Measurements from ENCODE around the gene HTR7. TPM values are rescaled to one million over a fixed set of nuclear protein-coding genes. Genes with fewer than 3 reads are reported as not detected.

Gene HTR7
- total RNA-seq, 1 experiment from 2014 or later = 0.62 TPM

DNA sequence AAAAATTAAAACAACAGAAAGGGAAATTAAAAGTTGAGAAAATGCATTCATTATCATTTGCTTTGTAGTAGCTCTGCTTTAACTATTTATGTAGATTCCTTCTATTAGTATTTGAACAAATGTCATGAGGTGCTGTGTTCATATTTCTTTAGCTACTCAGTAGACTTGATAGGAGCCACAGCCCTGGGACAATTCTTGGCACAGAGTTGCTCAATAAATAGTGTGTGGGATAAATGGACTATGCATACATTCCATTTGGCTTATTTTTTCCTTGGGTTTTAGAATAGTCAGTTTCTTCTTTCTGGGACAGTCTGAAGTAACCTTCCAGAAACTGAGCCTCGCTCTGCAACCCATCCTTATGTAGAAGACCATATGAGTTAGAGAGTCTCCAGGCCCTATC, 27.3 kb upstream of the HTR7 start:
- H3K9me2 ChIP-seq (replicated peaks; ENCODE audit: low read length) = no peaks in the 10 kb centered on the region
- H3K9ac ChIP-seq (ENCODE audit: low read length) = no peak overlapping the region; the same call in 1 of the 2 replicates
- peaks cover 50% of the 10 kb centered on the region for H3K4me1 ChIP-seq (ENCODE audit: insufficient read depth, low read length)
- peak overlapping the region; percentile 44 for H3K4me2 ChIP-seq (ENCODE audit: low read length)
- H3K27me3 ChIP-seq (ENCODE audit: low read length) = no peaks in the 10 kb centered on the region
- ChIA-PET CTCF (interaction anchor here (0.6 kb wide), 1 partner anchor 13 kb away, joined by 4 read pairs; the partner anchor contains the start of gene RPP30), POLR2A (ENCODE audit: unreplicated experiment) (interaction anchor here (0.7 kb wide), 1 partner anchor 17 kb away, joined by 3 read pairs; no protein-coding TSS in a partner anchor)
- no peak overlapping the region for H2AFZ ChIP-seq (ENCODE audit: low read length)
- intact Hi-C loops (cut with micrococcal nuclease) = loop anchor here (2.0 to 5.0 kb wide), 2 partner anchors 46 to 277 kb away; no protein-coding TSS in a partner anchor
- TF ChIP-seq EZH2phosphoT487 (IDR thresholded peaks at IDR 0.05; ENCODE audit: borderline replicate concordance, low read length) (no peak), CTCF (conservative IDR thresholded peaks at IDR 0.05; ENCODE audit: low read depth, low read length) (no peak), EZH2 (IDR thresholded peaks at IDR 0.05; ENCODE audit: low read length, unreplicated experiment) (no peak)
- DNase-seq (peak; percentile 63), ATAC-seq (peak; percentile 58)
- H3K36me3 ChIP-seq (ENCODE audit: low read depth, low read length) = peaks cover 20% of the 10 kb centered on the region
- no peaks in the 10 kb centered on the region for H3K9me3 ChIP-seq (ENCODE audit: low read length)
- H3K27ac ChIP-seq (ENCODE audit: low read length) = peak overlapping the region; percentile 71
- 0 out of 2 replicates have a peak, but pooled peaks cover 5% of the 10 kb centered on the region for H4K20me1 ChIP-seq (ENCODE audit: low read length)
- H3K4me3 ChIP-seq (ENCODE audit: low read length) = peak overlapping the region; percentile 7; the same call in 1 of the 2 replicates
- no peaks in the 10 kb centered on the region for H3F3A ChIP-seq (ENCODE audit: low read length, unreplicated experiment)
- H3K79me2 ChIP-seq (ENCODE audit: low read length) = no peaks in the 10 kb centered on the region
- BruUV-seq (replicated peaks) = no TSS peak

- peak overlapping the region; percentile 44 for H3K4me2 ChIP-seq (ENCODE audit: low read length)
Measured at GRCh38 chr10:90884431-90884830, 26.6 kb upstream of the HTR7 start.

More at GRCh38 chr10:90884431-90884830, 26.6 kb upstream of the HTR7 start:
- Histone ChIP-seq H3K9ac (ENCODE audit: low read length) (peak overlapping the region; percentile 20; the same call in 1 of the 2 replicates), H4K20me1 (ENCODE audit: low read length) (0 out of 2 replicates have a peak, but pooled peaks cover 5% of the 10 kb centered on the region), H3K9me2 (replicated peaks; ENCODE audit: low read length) (no peaks in the 10 kb centered on the region), H3K79me2 (ENCODE audit: low read length) (no peaks in the 10 kb centered on the region), H3K27me3 (ENCODE audit: low read length) (no peaks in the 10 kb centered on the region), H2AFZ (ENCODE audit: low read length) (no peak overlapping the region), H3K9me3 (ENCODE audit: low read length) (no peaks in the 10 kb centered on the region), H3K4me3 (ENCODE audit: low read length) (peak overlapping the region; percentile 7; the same call in 1 of the 2 replicates), H3F3A (ENCODE audit: low read length, unreplicated experiment) (no peaks in the 10 kb centered on the region), H3K4me1 (ENCODE audit: insufficient read depth, low read length) (peaks cover 43% of the 10 kb centered on the region), H3K36me3 (ENCODE audit: low read depth, low read length) (peaks cover 20% of the 10 kb centered on the region), H3K27ac (ENCODE audit: low read length) (peak overlapping the region; percentile 71)
- peak; percentile 46 for DNase-seq
- BruUV-seq (replicated peaks) = no TSS peak
- ChIA-PET POLR2A (ENCODE audit: unreplicated experiment) (interaction anchor here (0.7 kb wide), 1 partner anchor 18 kb away, joined by 3 read pairs; no protein-coding TSS in a partner anchor), CTCF (no interaction called here)
- TF ChIP-seq EZH2 (IDR thresholded peaks at IDR 0.05; ENCODE audit: low read length, unreplicated experiment) (no peak), EZH2phosphoT487 (IDR thresholded peaks at IDR 0.05; ENCODE audit: borderline replicate concordance, low read length) (no peak), CTCF (conservative IDR thresholded peaks at IDR 0.05; ENCODE audit: low read depth, low read length) (no peak)
- intact Hi-C loops (cut with micrococcal nuclease) = loop anchor here (2.0 to 5.0 kb wide), 2 partner anchors 46 to 203 kb away; no protein-coding TSS in a partner anchor
- ATAC-seq = peak; percentile 64

Data from PC-3 (cell line).